Measurements from ENCODE around the gene DHCR24.

- TF ChIP-seq CTCF (IDR thresholded peaks at IDR 0.05), result no peak
- TF ChIP-seq POLR2AphosphoS5 (IDR thresholded peaks at IDR 0.05), result no peak
These were observed 77.4 kb downstream of the DHCR24 start for GRCh38 chr1:54809496-54810074.

Measured in suprapubic skin (tissue), 3 donors.